HL-60 (cell line): ENCODE data around the gene PLPPR1.

Source experiments
- DNase-seq, 2 experiments: peaks; one replicate each; pipeline ENCODE4 v3.0.0-alpha.2; 2010 to 2020; ENCODE audit warnings: low read depth in 1 of 2, low spot score in 1 of 2
- H3K27ac ChIP-seq: fragments of 250-450 bp; sonication (Bioruptor Pico); replicated peaks from 2 replicates; pipeline ENCODE4 v1.5.1; 2020; ENCODE audit warnings: mild to moderate bottlenecking, moderate library complexity
- H3K27me3 ChIP-seq: fragments of 250-450 bp; sonication (Bioruptor Pico); 2 replicates; pipeline ENCODE4 v1.5.1; 2021; ENCODE audit warnings: mild to moderate bottlenecking, moderate library complexity; ENCODE audit not compliant: insufficient read depth, poor library complexity, severe bottlenecking
- H3K4me3 ChIP-seq: replicated peaks from 2 replicates; pipeline ENCODE4 v1.5.1; 2011; ENCODE audit warnings: mild to moderate bottlenecking, control low read depth, low read length; ENCODE audit not compliant: insufficient read depth
- GABPA ChIP-seq: IDR thresholded peaks from 2 replicates; pipeline ENCODE4 v1.6.1; 2012; ENCODE audit warnings: low read depth
- POLR2AphosphoS5 ChIP-seq: IDR thresholded peaks from 2 replicates; pipeline ENCODE4 v1.6.1; 2012; ENCODE audit warnings: low read depth
- SPI1 ChIP-seq: IDR thresholded peaks from 2 replicates; pipeline ENCODE4 v1.6.1; 2012; ENCODE audit warnings: low read depth, mild to moderate bottlenecking, borderline replicate concordance
- TF ChIP-seq, protein P1 (sequence below): IDR thresholded peaks from one replicate; pipeline ENCODE4 v1.5.1; 2011; ENCODE audit warnings: low read length, control low read depth, inconsistent platforms; ENCODE audit not compliant: insufficient read depth
- TF ChIP-seq, protein P2 (sequence below): IDR thresholded peaks from 2 replicates; pipeline ENCODE4 v1.6.1; 2012; ENCODE audit warnings: low read depth; ENCODE audit not compliant: insufficient replicate concordance

PLPPR1 gene

DNA sequence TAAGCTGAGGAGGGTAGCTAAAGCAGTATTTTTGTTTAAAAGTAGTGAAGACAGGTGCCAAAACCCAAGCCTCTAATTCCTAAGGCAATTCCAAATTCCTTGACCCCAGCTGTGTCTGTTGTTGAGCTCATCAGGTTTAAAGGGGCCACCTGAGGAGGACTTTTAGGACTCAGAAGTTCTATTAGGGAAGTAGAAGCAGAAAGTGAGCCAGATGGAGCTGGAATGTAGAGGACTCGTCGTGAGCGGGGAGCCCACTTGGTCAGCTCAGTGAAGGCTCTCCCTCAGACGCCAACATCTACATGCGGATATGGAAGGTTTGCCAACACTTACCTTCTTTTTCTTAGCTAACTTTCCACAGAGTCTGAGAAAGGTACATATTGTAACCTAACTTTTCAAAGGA is 102.8 kb downstream of the PLPPR1 start:
- Histone ChIP-seq H3K4me3 (no peak overlapping the region), H3K27ac (no peak overlapping the region), H3K27me3 (no peaks in the 10 kb centered on the region)
- TF ChIP-seq POLR2AphosphoS5 (no peak), SPI1 (no peak), GABPA (no peak)
- TF ChIP-seq, protein P1, sequence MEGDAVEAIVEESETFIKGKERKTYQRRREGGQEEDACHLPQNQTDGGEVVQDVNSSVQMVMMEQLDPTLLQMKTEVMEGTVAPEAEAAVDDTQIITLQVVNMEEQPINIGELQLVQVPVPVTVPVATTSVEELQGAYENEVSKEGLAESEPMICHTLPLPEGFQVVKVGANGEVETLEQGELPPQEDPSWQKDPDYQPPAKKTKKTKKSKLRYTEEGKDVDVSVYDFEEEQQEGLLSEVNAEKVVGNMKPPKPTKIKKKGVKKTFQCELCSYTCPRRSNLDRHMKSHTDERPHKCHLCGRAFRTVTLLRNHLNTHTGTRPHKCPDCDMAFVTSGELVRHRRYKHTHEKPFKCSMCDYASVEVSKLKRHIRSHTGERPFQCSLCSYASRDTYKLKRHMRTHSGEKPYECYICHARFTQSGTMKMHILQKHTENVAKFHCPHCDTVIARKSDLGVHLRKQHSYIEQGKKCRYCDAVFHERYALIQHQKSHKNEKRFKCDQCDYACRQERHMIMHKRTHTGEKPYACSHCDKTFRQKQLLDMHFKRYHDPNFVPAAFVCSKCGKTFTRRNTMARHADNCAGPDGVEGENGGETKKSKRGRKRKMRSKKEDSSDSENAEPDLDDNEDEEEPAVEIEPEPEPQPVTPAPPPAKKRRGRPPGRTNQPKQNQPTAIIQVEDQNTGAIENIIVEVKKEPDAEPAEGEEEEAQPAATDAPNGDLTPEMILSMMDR: no peak
- TF ChIP-seq, protein P2, sequence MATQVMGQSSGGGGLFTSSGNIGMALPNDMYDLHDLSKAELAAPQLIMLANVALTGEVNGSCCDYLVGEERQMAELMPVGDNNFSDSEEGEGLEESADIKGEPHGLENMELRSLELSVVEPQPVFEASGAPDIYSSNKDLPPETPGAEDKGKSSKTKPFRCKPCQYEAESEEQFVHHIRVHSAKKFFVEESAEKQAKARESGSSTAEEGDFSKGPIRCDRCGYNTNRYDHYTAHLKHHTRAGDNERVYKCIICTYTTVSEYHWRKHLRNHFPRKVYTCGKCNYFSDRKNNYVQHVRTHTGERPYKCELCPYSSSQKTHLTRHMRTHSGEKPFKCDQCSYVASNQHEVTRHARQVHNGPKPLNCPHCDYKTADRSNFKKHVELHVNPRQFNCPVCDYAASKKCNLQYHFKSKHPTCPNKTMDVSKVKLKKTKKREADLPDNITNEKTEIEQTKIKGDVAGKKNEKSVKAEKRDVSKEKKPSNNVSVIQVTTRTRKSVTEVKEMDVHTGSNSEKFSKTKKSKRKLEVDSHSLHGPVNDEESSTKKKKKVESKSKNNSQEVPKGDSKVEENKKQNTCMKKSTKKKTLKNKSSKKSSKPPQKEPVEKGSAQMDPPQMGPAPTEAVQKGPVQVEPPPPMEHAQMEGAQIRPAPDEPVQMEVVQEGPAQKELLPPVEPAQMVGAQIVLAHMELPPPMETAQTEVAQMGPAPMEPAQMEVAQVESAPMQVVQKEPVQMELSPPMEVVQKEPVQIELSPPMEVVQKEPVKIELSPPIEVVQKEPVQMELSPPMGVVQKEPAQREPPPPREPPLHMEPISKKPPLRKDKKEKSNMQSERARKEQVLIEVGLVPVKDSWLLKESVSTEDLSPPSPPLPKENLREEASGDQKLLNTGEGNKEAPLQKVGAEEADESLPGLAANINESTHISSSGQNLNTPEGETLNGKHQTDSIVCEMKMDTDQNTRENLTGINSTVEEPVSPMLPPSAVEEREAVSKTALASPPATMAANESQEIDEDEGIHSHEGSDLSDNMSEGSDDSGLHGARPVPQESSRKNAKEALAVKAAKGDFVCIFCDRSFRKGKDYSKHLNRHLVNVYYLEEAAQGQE: no peak
- no peak for DNase-seq

DNA sequence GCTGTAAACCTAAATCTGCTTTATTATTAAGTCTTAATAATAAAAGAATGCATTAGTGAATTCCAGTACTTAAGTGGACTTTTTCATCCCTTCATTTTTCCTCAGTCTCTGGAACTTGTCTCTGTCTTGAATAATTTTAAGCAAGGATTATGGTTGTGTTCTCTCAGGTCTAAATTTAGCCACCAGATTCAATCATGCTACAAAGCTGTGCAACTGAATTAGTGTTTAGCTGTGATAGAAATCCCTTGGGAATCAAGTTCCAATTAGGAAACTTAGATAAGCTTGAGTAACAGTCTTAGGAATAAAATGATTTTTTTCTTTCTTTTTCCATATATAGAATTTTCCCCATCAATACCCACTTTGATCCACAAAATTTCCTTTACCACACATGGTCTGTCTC is 104.3 kb downstream of the PLPPR1 start:
- no peak for DNase-seq

DNA sequence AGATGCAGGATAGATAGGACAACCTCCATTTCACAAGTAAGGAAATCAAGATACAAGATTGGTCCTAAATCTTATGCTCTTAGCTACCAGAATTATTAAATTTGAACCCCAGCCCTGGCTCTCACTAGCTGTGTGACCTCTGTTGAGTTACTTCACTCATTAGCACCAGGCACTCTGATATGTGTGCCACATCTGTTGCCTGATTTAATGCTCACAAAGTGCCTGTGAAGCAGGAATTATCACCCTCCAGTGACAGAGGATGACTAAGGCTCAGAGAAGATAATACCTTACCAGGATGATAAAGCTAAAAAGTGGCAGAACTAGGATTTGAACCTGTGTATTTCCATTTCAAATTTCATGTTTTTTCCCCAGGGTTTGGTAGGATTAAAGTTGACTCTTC is 110.0 kb downstream of the PLPPR1 start:
- no peaks in the 10 kb centered on the region for H3K27me3 ChIP-seq
- TF ChIP-seq, protein P1: no peak
- TF ChIP-seq, protein P2: no peak
- no peak for TF ChIP-seq GABPA
- TF ChIP-seq POLR2AphosphoS5: no peak
- TF ChIP-seq SPI1: no peak
- DNase-seq: no peak
- no peak overlapping the region for H3K27ac ChIP-seq
- H3K4me3 ChIP-seq: no peak overlapping the region

More for the DNA sequence above, 104.3 kb downstream of the PLPPR1 start:
- no peak for TF ChIP-seq SPI1
- no peak overlapping the region for H3K4me3 ChIP-seq
- H3K27me3 ChIP-seq: no peaks in the 10 kb centered on the region
- H3K27ac ChIP-seq: no peak overlapping the region

DNA sequence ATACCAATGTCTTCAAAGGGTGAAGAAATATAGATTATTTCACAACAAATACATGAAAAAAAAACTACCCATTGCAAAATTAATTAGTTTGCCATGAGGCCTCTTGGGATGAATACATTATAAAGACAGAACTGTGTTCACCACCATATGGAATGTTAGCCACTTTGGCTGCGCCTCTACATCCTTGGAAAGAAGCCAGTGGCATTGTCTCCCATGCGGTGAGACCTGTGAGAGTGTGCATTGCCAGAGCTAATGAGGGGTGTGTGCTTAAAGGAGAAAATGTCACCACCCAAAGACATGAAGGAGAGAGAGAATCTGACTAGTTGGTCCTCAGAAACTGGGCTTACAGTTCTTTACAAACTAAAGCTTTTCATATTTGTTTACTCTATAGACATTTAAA is 110.6 kb downstream of the PLPPR1 start:
- Histone ChIP-seq H3K27ac (no peak overlapping the region), H3K27me3 (no peaks in the 10 kb centered on the region), H3K4me3 (no peak overlapping the region)
- TF ChIP-seq, protein P1: no peak
- no peak for TF ChIP-seq SPI1
- no peak for TF ChIP-seq GABPA
- TF ChIP-seq, protein P2: no peak
- no peak for TF ChIP-seq POLR2AphosphoS5
- DNase-seq: no peak
